ENCODE measurements around the gene TAGLN3. TPM values are rescaled to one million over a fixed set of nuclear protein-coding genes. Genes with fewer than 3 reads are reported as not detected.

TAGLN3 gene
- total RNA-seq, 1 experiment from 2014 or later = not detected

- no peak for DNase-seq
- no peaks in the 10 kb centered on the region for H3K4me1 Mint-ChIP-seq (ENCODE audit: low read depth, unreplicated experiment)
These were observed 42.8 kb upstream of the TAGLN3 start for GRCh38 chr3:111955876-111956275.

GRCh38 chr3:111956449-111956848 is 42.3 kb upstream of the TAGLN3 start:
- H3K27me3 ChIP-seq (replicated peaks; ENCODE audit: control insufficient read depth, insufficient read depth, low read length) = no peaks in the 10 kb centered on the region
- ChIA-PET CTCF (no interaction called here), POLR2A (no interaction called here)
- H3K4me1 ChIP-seq = no peaks in the 10 kb centered on the region
- Mint-ChIP-seq H3K4me3 (ENCODE audit: unreplicated experiment) (no peak overlapping the region), H3K36me3 (ENCODE audit: insufficient read depth, unreplicated experiment) (peaks cover 7% of the 10 kb centered on the region), H3K27ac (ENCODE audit: unreplicated experiment) (no peak overlapping the region), H3K4me1 (ENCODE audit: low read depth, unreplicated experiment) (no peaks in the 10 kb centered on the region), H3K9me3 (ENCODE audit: unreplicated experiment) (no peaks in the 10 kb centered on the region), H3K27me3 (ENCODE audit: insufficient read depth, unreplicated experiment) (no peaks in the 10 kb centered on the region)
- H3K36me3 ChIP-seq (ENCODE audit: control insufficient read depth, insufficient read depth, low read length) = peaks cover 2% of the 10 kb centered on the region; the same call in 1 of the 2 replicates
- intact Hi-C loops (cut with micrococcal nuclease; ENCODE audit: unreplicated experiment) = no loop called here
- H3K9me3 ChIP-seq = no peaks in the 10 kb centered on the region
- no peak for DNase-seq
- TF ChIP-seq CTCF (IDR thresholded peaks at IDR 0.05; ENCODE audit: insufficient read depth in 1 of 2, low read depth in 1 of 2, low read length in 1 of 2, severe bottlenecking in 1 of 2, unreplicated experiment in 1 of 2) = no peak
- no TSS peak for BruUV-seq (replicated peaks)
- H3K4me3 ChIP-seq (ENCODE audit: low read depth, low read length) = no peak overlapping the region

More at GRCh38 chr3:111955876-111956275, 42.8 kb upstream of the TAGLN3 start:
- no peaks in the 10 kb centered on the region for H3K27me3 Mint-ChIP-seq (ENCODE audit: insufficient read depth, unreplicated experiment)
- no peak overlapping the region for H3K4me3 Mint-ChIP-seq (ENCODE audit: unreplicated experiment)
- H3K9me3 ChIP-seq = no peaks in the 10 kb centered on the region
- H3K4me1 ChIP-seq = no peaks in the 10 kb centered on the region
- intact Hi-C loops (cut with micrococcal nuclease; ENCODE audit: unreplicated experiment) = no loop called here
- H3K27ac Mint-ChIP-seq (ENCODE audit: unreplicated experiment) = no peak overlapping the region
- no peaks in the 10 kb centered on the region for H3K9me3 Mint-ChIP-seq (ENCODE audit: unreplicated experiment)
- no peak overlapping the region for H3K4me3 ChIP-seq (ENCODE audit: low read depth, low read length)
- POLR2A ChIA-PET = no interaction called here
- CTCF ChIA-PET = no interaction called here
- H3K36me3 ChIP-seq (ENCODE audit: control insufficient read depth, insufficient read depth, low read length) = peaks cover 2% of the 10 kb centered on the region; the same call in 1 of the 2 replicates
- H3K36me3 Mint-ChIP-seq (ENCODE audit: insufficient read depth, unreplicated experiment) = peaks cover 6% of the 10 kb centered on the region
- no peaks in the 10 kb centered on the region for H3K27me3 ChIP-seq (replicated peaks; ENCODE audit: control insufficient read depth, insufficient read depth, low read length)
- no peak for TF ChIP-seq CTCF (IDR thresholded peaks at IDR 0.05; ENCODE audit: insufficient read depth in 1 of 2, low read depth in 1 of 2, low read length in 1 of 2, severe bottlenecking in 1 of 2, unreplicated experiment in 1 of 2)
- BruUV-seq (replicated peaks) = no TSS peak

GRCh38 chr3:111956995-111957734 is 41.6 kb upstream of the TAGLN3 start:
- H3K27me3 ChIP-seq (replicated peaks; ENCODE audit: control insufficient read depth, insufficient read depth, low read length) = no peaks in the 10 kb centered on the region
- Mint-ChIP-seq H3K4me1 (ENCODE audit: low read depth, unreplicated experiment) (no peaks in the 10 kb centered on the region), H3K9me3 (ENCODE audit: unreplicated experiment) (no peaks in the 10 kb centered on the region), H3K27me3 (ENCODE audit: insufficient read depth, unreplicated experiment) (no peaks in the 10 kb centered on the region), H3K4me3 (ENCODE audit: unreplicated experiment) (no peak overlapping the region), H3K36me3 (ENCODE audit: insufficient read depth, unreplicated experiment) (peaks cover 14% of the 10 kb centered on the region), H3K27ac (ENCODE audit: unreplicated experiment) (no peak overlapping the region)
- POLR2A ChIA-PET = no interaction called here
- DNase-seq = no peak
- H3K9me3 ChIP-seq = no peaks in the 10 kb centered on the region
- no peak overlapping the region for H3K4me3 ChIP-seq (ENCODE audit: low read depth, low read length)
- intact Hi-C loops (cut with micrococcal nuclease; ENCODE audit: unreplicated experiment) = no loop called here
- CTCF ChIA-PET = no interaction called here
- no peaks in the 10 kb centered on the region for H3K4me1 ChIP-seq
- TF ChIP-seq CTCF (IDR thresholded peaks at IDR 0.05; ENCODE audit: insufficient read depth in 1 of 2, low read depth in 1 of 2, low read length in 1 of 2, severe bottlenecking in 1 of 2, unreplicated experiment in 1 of 2) = no peak
- peaks cover 2% of the 10 kb centered on the region; the same call in 1 of the 2 replicates for H3K36me3 ChIP-seq (ENCODE audit: control insufficient read depth, insufficient read depth, low read length)
- BruUV-seq (replicated peaks) = no TSS peak

All from Caco-2 (cell line).